GM23248 (cell line): Measurements from ENCODE around the gene TEAD4. TPM values are rescaled to one million over a fixed set of nuclear protein-coding genes. Genes with fewer than 3 reads are reported as not detected.

Experiments used
- DNase-seq: peaks from one replicate; pipeline ENCODE4 v3.0.0-alpha.2; 2015
- H2AFZ ChIP-seq: fragments of 200-600 bp; sonication (generic); 2 replicates; pipeline ENCODE4 v1.6.1; 2016; ENCODE audit warnings: antibody characterized with exemption
- H3F3A ChIP-seq: fragments of 200-600 bp; sonication (generic); 2 replicates; pipeline ENCODE4 v1.6.1; 2016; ENCODE audit warnings: mild to moderate bottlenecking, antibody characterized with exemption, mixed run types; ENCODE audit not compliant: insufficient read depth
- H3K27ac ChIP-seq: fragments of 200-600 bp; sonication (generic); 2 replicates; pipeline ENCODE4 v1.5.1; 2016; ENCODE audit warnings: mild to moderate bottlenecking
- H3K27me3 ChIP-seq: fragments of 200-600 bp; sonication (generic); replicated peaks from 2 replicates; pipeline ENCODE4 v1.6.1; 2016; ENCODE audit warnings: mild to moderate bottlenecking; ENCODE audit not compliant: insufficient read depth
- H3K36me3 ChIP-seq: fragments of 200-600 bp; sonication (generic); 2 replicates; pipeline ENCODE4 v1.6.1; 2016; ENCODE audit warnings: low read depth, mild to moderate bottlenecking
- H3K4me1 ChIP-seq: fragments of 200-600 bp; sonication (generic); 2 replicates; pipeline ENCODE4 v1.6.1; 2016; ENCODE audit warnings: mild to moderate bottlenecking; ENCODE audit not compliant: insufficient read depth
- H3K4me2 ChIP-seq: fragments of 200-600 bp; sonication (generic); one replicate; pipeline ENCODE4 v1.6.1; 2016; ENCODE audit warnings: mild to moderate bottlenecking; ENCODE audit not compliant: unreplicated experiment
- H3K4me3 ChIP-seq: fragments of 200-600 bp; sonication (generic); 2 replicates; pipeline ENCODE4 v1.5.1; 2016; ENCODE audit warnings: mild to moderate bottlenecking
- H3K79me2 ChIP-seq: fragments of 200-600 bp; sonication (generic); 2 replicates; pipeline ENCODE4 v1.6.1; 2016; ENCODE audit warnings: mild to moderate bottlenecking; ENCODE audit not compliant: insufficient read depth
- H3K9ac ChIP-seq: fragments of 200-600 bp; sonication (generic); 2 replicates; pipeline ENCODE4 v1.6.1; 2016; ENCODE audit warnings: mild to moderate bottlenecking
- H3K9me2 ChIP-seq: fragments of 200-600 bp; sonication (generic); 2 replicates; pipeline ENCODE4 v1.6.1; 2016; ENCODE audit warnings: mixed run types, mild to moderate bottlenecking, moderate library complexity; ENCODE audit not compliant: insufficient read depth
- H3K9me3 ChIP-seq: fragments of 200-600 bp; sonication (generic); one replicate; pipeline ENCODE4 v1.6.1; 2017; ENCODE audit warnings: low read depth
- H4K20me1 ChIP-seq: fragments of 200-600 bp; sonication (generic); 2 replicates; pipeline ENCODE4 v1.6.0; 2016; ENCODE audit not compliant: insufficient read depth
- EZH2 ChIP-seq: fragments of 200-600 bp; sonication (generic); IDR thresholded peaks from 2 replicates; pipeline ENCODE4 v1.6.1; 2018; ENCODE audit warnings: antibody characterized with exemption, mild to moderate bottlenecking; ENCODE audit not compliant: insufficient read depth, poor library complexity, severe bottlenecking
- EZH2phosphoT487 ChIP-seq: fragments of 200-600 bp; sonication (generic); IDR thresholded peaks from 2 replicates; pipeline ENCODE4 v1.6.1; 2018; ENCODE audit warnings: antibody characterized with exemption, moderate library complexity, mild to moderate bottlenecking, low read depth; ENCODE audit not compliant: insufficient read depth
- WGBS, 2 experiments: methylation state at CpG; one replicate each; pipeline ENCODE4 v1.1.6; 2015 to 2017; ENCODE audit warnings: low lambda C conversion rate in 2 of 2, low coverage in 1 of 2; ENCODE audit errors: missing lambda C conversion rate in 2 of 2; 5-methylcytosine and 5-hydroxymethylcytosine counted together
- in situ Hi-C: fragments of 300-500 bp; cut with MboI; formaldehyde crosslinking; loops from 2 replicates; pipeline ENCODE4 v1.15.0; 2020
- polyA plus RNA-seq: library from polyadenylated mRNA; unstranded; fragments of >200 nt; fragmentation: Nextera tagmentation; extraction: Ambion mirVana; gene quantifications from 2 replicates; pipeline ENCODE4 v1.2.1, GENCODE V29; 2016
- total RNA-seq: library from RNA; depleted of rRNA; stranded (reverse); fragments of >200 nt; shearing (Covaris generic); gene quantifications from 2 replicates; pipeline ENCODE4 v1.2.3, GENCODE V29; 2014

The TEAD4 gene
- total and polyA plus RNA-seq, 2 experiments from 2014 or later = 13.6 to 13.8 TPM

- H3K9me2 ChIP-seq = no peaks in the 10 kb centered on the region
- H3K27me3 ChIP-seq = no peaks in the 10 kb centered on the region
- H3K27ac ChIP-seq = no peak overlapping the region
- in situ Hi-C loops = no loop called here
- H3K4me2 ChIP-seq = no peak overlapping the region
- H3F3A ChIP-seq = no peaks in the 10 kb centered on the region
- no peaks in the 10 kb centered on the region for H3K36me3 ChIP-seq
- no peak overlapping the region for H3K9ac ChIP-seq
- no peak overlapping the region for H2AFZ ChIP-seq
- WGBS, 2 experiments = 96 to 97% methylated on average over 5 of the region's 5 CpGs
- TF ChIP-seq EZH2 (no peak), EZH2phosphoT487 (no peak)
- H3K4me1 ChIP-seq = no peaks in the 10 kb centered on the region
- H3K4me3 ChIP-seq = no peak overlapping the region
- 0 out of 2 replicates have a peak, but pooled peaks cover 9% of the 10 kb centered on the region for H3K79me2 ChIP-seq
- DNase-seq = no peak
- H4K20me1 ChIP-seq = no peaks in the 10 kb centered on the region
- H3K9me3 ChIP-seq = no peaks in the 10 kb centered on the region
Measured at GRCh38 chr12:2977776-2978175, 18.6 kb downstream of the TEAD4 start.

- no peaks in the 10 kb centered on the region for H3K36me3 ChIP-seq
- H3K79me2 ChIP-seq = no peaks in the 10 kb centered on the region
- H2AFZ ChIP-seq = no peak overlapping the region
- no peaks in the 10 kb centered on the region for H3K27me3 ChIP-seq
- no peaks in the 10 kb centered on the region for H3F3A ChIP-seq
- no peak for TF ChIP-seq EZH2
- no peak for TF ChIP-seq EZH2phosphoT487
- in situ Hi-C loops = no loop called here
- 86 to 91% methylated on average over 4 of the region's 4 CpGs for WGBS, 2 experiments
- H3K4me1 ChIP-seq = no peaks in the 10 kb centered on the region
- no peak overlapping the region for H3K9ac ChIP-seq
- no peaks in the 10 kb centered on the region for H3K9me3 ChIP-seq
- H3K9me2 ChIP-seq = no peaks in the 10 kb centered on the region
- no peak overlapping the region for H3K27ac ChIP-seq
- DNase-seq = no peak
- no peaks in the 10 kb centered on the region for H4K20me1 ChIP-seq
- H3K4me3 ChIP-seq = no peak overlapping the region
- H3K4me2 ChIP-seq = no peak overlapping the region
Measured at GRCh38 chr12:2979806-2980205, 20.6 kb downstream of the TEAD4 start.

GRCh38 chr12:2980630-2981029, 21.4 kb downstream of the TEAD4 start:
- no peaks in the 10 kb centered on the region for H3F3A ChIP-seq
- no peak overlapping the region for H3K9ac ChIP-seq
- no peaks in the 10 kb centered on the region for H3K9me3 ChIP-seq
- no peak overlapping the region for H2AFZ ChIP-seq
- H3K9me2 ChIP-seq = no peaks in the 10 kb centered on the region
- no peaks in the 10 kb centered on the region for H3K36me3 ChIP-seq
- no peaks in the 10 kb centered on the region for H4K20me1 ChIP-seq
- no peak overlapping the region for H3K27ac ChIP-seq
- H3K79me2 ChIP-seq = no peaks in the 10 kb centered on the region
- in situ Hi-C loops = no loop called here
- WGBS, 2 experiments = 81 to 82% methylated on average over 7 of the region's 7 CpGs
- H3K4me1 ChIP-seq = no peaks in the 10 kb centered on the region
- no peaks in the 10 kb centered on the region for H3K27me3 ChIP-seq
- no peak overlapping the region for H3K4me3 ChIP-seq
- TF ChIP-seq EZH2phosphoT487 = no peak
- no peak for TF ChIP-seq EZH2
- H3K4me2 ChIP-seq = no peak overlapping the region
- DNase-seq = no peak

- Histone ChIP-seq H3K4me2 (no peak overlapping the region), H3K9ac (no peak overlapping the region), H3K4me3 (no peak overlapping the region), H3K27ac (no peak overlapping the region), H3K9me3 (no peaks in the 10 kb centered on the region), H3K4me1 (no peaks in the 10 kb centered on the region), H3K79me2 (no peaks in the 10 kb centered on the region), H3K36me3 (no peaks in the 10 kb centered on the region), H4K20me1 (no peaks in the 10 kb centered on the region), H2AFZ (no peak overlapping the region), H3K27me3 (no peaks in the 10 kb centered on the region), H3K9me2 (no peaks in the 10 kb centered on the region), H3F3A (no peaks in the 10 kb centered on the region)
- TF ChIP-seq EZH2 (no peak), EZH2phosphoT487 (no peak)
- WGBS, 2 experiments = 94 to 96% methylated on average over 11 to 13 of the region's 13 CpGs
- in situ Hi-C loops = no loop called here
- DNase-seq = no peak
Measured at GRCh38 chr12:2982361-2982760, 23.2 kb downstream of the TEAD4 start.

GRCh38 chr12:2984249-2984648, 25.1 kb downstream of the TEAD4 start:
- no peaks in the 10 kb centered on the region for H3K27me3 ChIP-seq
- H3K9ac ChIP-seq = no peak overlapping the region
- H3K36me3 ChIP-seq = no peaks in the 10 kb centered on the region
- in situ Hi-C loops = no loop called here
- no peaks in the 10 kb centered on the region for H3F3A ChIP-seq
- DNase-seq = no peak
- 79 to 80% methylated on average over 5 of the region's 5 CpGs for WGBS, 2 experiments
- no peaks in the 10 kb centered on the region for H3K79me2 ChIP-seq
- no peak overlapping the region for H3K4me3 ChIP-seq
- TF ChIP-seq EZH2phosphoT487 = no peak
- TF ChIP-seq EZH2 = no peak
- no peaks in the 10 kb centered on the region for H3K9me3 ChIP-seq
- H3K4me2 ChIP-seq = no peak overlapping the region
- H3K4me1 ChIP-seq = no peaks in the 10 kb centered on the region
- H2AFZ ChIP-seq = no peak overlapping the region
- no peaks in the 10 kb centered on the region for H3K9me2 ChIP-seq
- H3K27ac ChIP-seq = no peak overlapping the region
- H4K20me1 ChIP-seq = no peaks in the 10 kb centered on the region
